NT2/D1 (cell line): ENCODE results near the gene CXCR5.

Source experiments
- SUZ12 ChIP-seq: IDR thresholded peaks from 2 replicates; pipeline ENCODE4 v1.6.1; 2011; ENCODE audit not compliant: insufficient read length, insufficient read depth; ENCODE audit errors: extremely low read depth
- YY1 ChIP-seq: IDR thresholded peaks from 2 replicates; pipeline ENCODE4 v1.6.1; 2011; ENCODE audit not compliant: insufficient read length, insufficient read depth
- ZNF274 ChIP-seq: IDR thresholded peaks from 2 replicates; pipeline ENCODE4 v1.6.1; 2011; ENCODE audit warnings: mild to moderate bottlenecking, low read depth, low read length

GRCh38 chr11:118912742-118913410, 29.2 kb downstream of the CXCR5 start:
- no peak for TF ChIP-seq YY1
- no peak for TF ChIP-seq SUZ12
- TF ChIP-seq ZNF274, result no peak
